WERI-Rb-1 (cell line): Measurements from ENCODE around the gene CASP9.

ENCODE experiments used
- DNase-seq: peaks from one replicate; pipeline ENCODE4 v3.0.0-alpha.2; 2020
- H3K27ac ChIP-seq: fragments of 250-450 bp; sonication (Bioruptor Pico); 2 replicates; pipeline ENCODE4 v1.5.1; 2020; ENCODE audit warnings: mild to moderate bottlenecking, moderate library complexity
- H3K27me3 ChIP-seq: fragments of 250-450 bp; sonication (Bioruptor Pico); 2 replicates; pipeline ENCODE4 v1.5.1; 2021; ENCODE audit warnings: mild to moderate bottlenecking, low read depth, moderate library complexity; ENCODE audit not compliant: insufficient read depth, severe bottlenecking
- H3K36me3 ChIP-seq: fragments of 250-450 bp; sonication (Bioruptor Pico); 2 replicates; pipeline ENCODE4 v1.5.1; 2020; ENCODE audit warnings: mild to moderate bottlenecking, moderate library complexity
- H3K4me3 ChIP-seq: 2 replicates; pipeline ENCODE4 v1.5.1; 2011; ENCODE audit warnings: low read depth, mild to moderate bottlenecking, control low read depth, low read length
- H3K9me3 ChIP-seq: fragments of 250-450 bp; sonication (Bioruptor Pico); 2 replicates; pipeline ENCODE4 v1.5.1; 2021; ENCODE audit warnings: mild to moderate bottlenecking, moderate library complexity; ENCODE audit not compliant: severe bottlenecking
- CTCF ChIP-seq: IDR thresholded peaks from 2 replicates; pipeline ENCODE4 v1.5.1; 2011; ENCODE audit warnings: low read depth, mild to moderate bottlenecking, control low read depth, inconsistent platforms, low read length

Gene CASP9

DNA sequence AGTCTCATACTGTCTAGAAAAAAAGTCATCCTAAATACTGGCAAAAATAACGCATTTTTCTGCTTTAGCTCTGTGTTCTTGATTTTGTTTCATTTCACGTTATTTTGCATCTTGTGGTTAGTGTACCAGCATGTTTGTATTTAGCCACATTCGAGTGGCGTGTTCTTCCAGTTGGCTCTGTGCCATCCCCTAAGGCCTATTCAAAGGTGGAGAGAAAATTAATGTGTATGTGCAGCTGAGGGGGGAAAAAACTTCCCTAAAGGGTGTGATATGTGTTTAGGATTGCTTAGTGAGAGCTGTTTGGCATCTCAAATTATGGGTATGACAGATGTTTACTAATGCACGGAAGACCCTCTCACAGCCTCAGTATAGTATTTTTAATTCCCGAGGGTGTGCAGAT is 14.8 kb upstream of the CASP9 start:
- TF ChIP-seq CTCF, result no peak
- DNase-seq, result no peak

DNA sequence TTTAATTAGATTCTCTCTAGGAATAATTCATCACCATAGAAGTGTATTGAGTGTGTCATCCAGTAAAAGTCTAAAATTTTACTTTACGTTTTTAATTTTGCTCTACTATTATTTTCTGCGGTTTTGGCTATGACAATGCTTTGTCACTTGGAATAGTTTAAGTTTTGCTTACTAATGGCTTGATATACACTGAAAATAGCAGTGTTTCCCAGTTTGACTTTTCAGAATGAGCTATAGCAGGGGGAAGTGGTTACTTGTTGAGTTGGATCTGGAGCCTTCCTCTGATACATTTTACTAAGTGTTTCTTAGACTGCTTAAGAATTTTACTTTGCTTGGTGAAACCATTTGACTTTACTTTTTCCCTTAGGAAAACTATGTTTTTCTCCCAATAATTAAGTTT is 7.7 kb upstream of the CASP9 start:
- no peak overlapping the region for H3K4me3 ChIP-seq
- DNase-seq, result no peak
- no peaks in the 10 kb centered on the region for H3K9me3 ChIP-seq
- no peak overlapping the region for H3K27ac ChIP-seq
- H3K36me3 ChIP-seq, result peaks cover 30% of the 10 kb centered on the region
- TF ChIP-seq CTCF, result no peak
- H3K27me3 ChIP-seq, result no peaks in the 10 kb centered on the region

More for the DNA sequence above, 14.8 kb upstream of the CASP9 start:
- no peak overlapping the region for H3K4me3 ChIP-seq
- no peaks in the 10 kb centered on the region for H3K27me3 ChIP-seq
- no peaks in the 10 kb centered on the region for H3K9me3 ChIP-seq
- no peak overlapping the region for H3K27ac ChIP-seq
- H3K36me3 ChIP-seq, result peaks cover 58% of the 10 kb centered on the region

- H3K36me3 ChIP-seq, result peaks cover 23% of the 10 kb centered on the region
- H3K9me3 ChIP-seq, result no peaks in the 10 kb centered on the region
- H3K4me3 ChIP-seq, result no peak overlapping the region
- H3K27ac ChIP-seq, result no peak overlapping the region
- no peak for TF ChIP-seq CTCF
- no peaks in the 10 kb centered on the region for H3K27me3 ChIP-seq
- DNase-seq, result no peak
Measured at GRCh38 chr1:15531003-15531402, 7.0 kb upstream of the CASP9 start.

DNA sequence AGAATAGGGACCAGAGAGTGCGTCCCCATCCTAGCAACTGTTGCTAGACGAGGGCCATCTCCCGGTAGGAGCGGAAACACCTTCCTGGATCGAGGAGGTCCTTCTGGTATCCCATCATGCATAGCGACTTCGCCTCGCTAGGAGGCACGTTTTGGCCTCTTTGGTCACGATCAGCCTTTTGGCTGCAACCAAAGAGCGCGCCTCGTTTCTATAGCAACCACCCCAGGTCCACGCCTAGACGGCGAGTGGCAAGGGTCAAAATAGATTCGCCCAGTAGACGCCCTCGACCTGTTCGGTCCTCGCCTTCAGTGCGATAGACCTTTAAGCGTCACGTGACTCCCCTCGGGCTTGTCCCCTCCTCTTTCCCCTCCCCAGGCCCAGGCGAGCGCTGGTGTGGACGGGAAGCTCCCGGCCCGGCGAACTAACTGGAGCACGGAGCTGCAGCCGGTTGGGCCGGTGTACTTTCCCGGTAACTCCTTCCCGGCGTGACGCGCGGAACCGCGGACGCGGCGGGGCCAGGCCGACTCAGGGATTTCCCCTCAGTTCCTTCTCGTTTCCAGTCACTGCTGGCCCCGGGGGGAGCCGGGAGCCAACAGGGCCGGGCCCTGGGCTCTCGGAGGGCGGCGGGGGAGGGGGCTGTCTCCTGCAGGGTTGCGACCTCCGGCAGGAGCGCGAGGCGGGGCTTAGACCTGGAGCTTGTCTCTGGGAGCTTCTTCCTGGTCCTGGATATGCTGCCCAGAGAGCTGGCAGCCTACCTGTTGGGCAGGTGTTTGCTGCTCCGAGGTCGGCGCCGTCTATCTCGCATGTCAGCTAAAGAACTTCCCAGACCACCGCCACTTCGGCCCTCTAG is 2.7 kb upstream of the CASP9 start, which contains the start of gene DNAJC16:
Gene DNAJC16 (plus strand): TSS at position 359 of the 850 bp plus-strand sequence. CDS start 2,258 bp downstream, outside the sequence.
- peak; percentile 99 for DNase-seq
- H3K36me3 ChIP-seq, result peaks cover 16% of the 10 kb centered on the region
- H3K9me3 ChIP-seq, result no peaks in the 10 kb centered on the region
- peak; percentile 52; the same call in 1 of the 2 replicates for TF ChIP-seq CTCF
- H3K27me3 ChIP-seq, result no peaks in the 10 kb centered on the region
- H3K4me3 ChIP-seq, result peak within 1 kb of the TSS; percentile 93
- H3K27ac ChIP-seq, result peak within 1 kb of the TSS; percentile 88

- TF ChIP-seq CTCF, result no peak
- Histone ChIP-seq H3K27me3 (no peaks in the 10 kb centered on the region), H3K36me3 (peaks cover 15% of the 10 kb centered on the region), H3K27ac (peak overlapping the region; percentile 41; the same call in 1 of the 2 replicates), H3K4me3 (peak overlapping the region; percentile 93), H3K9me3 (no peaks in the 10 kb centered on the region)
- DNase-seq, result no peak
Measured at GRCh38 chr1:15526021-15526489, 2.0 kb upstream of the CASP9 start.
